HepG2 (cell line): Measurements from ENCODE around the gene MPPE1. TPM values are rescaled to one million over a fixed set of nuclear protein-coding genes. Genes with fewer than 3 reads are reported as not detected.
A peak's percentile ranks its signal among the peaks of the same experiment; 100 is the strongest.

Experiments
- CBFB ChIP-seq: sonication (generic); formaldehyde crosslinking; IDR thresholded peaks from 2 replicates; pipeline ENCODE4 v1.4.0; 2020; ENCODE audit warnings: missing genetic modification reagents
- GATAD1 ChIP-seq: IDR thresholded peaks from 2 replicates; pipeline ENCODE4 v1.6.1; 2016; ENCODE audit warnings: missing genetic modification reagents, missing compliant biosample characterization
- HNRNPH1 ChIP-seq: fragments of 200-400 bp; formaldehyde crosslinking; optimal IDR thresholded peaks from 2 replicates; pipeline ENCODE3; 2017; ENCODE audit warnings: mild to moderate bottlenecking, low read depth, low read length
- MLLT10 ChIP-seq: sonication (generic); formaldehyde crosslinking; IDR thresholded peaks from 2 replicates; pipeline ENCODE4 v1.4.0; 2020; ENCODE audit warnings: missing genetic modification reagents
- NCOA2 ChIP-seq: sonication (generic); formaldehyde crosslinking; IDR thresholded peaks from 2 replicates; pipeline ENCODE4 v1.8.0; 2022; ENCODE audit warnings: inconsistent platforms
- NONO ChIP-seq, 2 experiments: fragments of 450-650 bp in 1 of 2; sonication (generic) in 1 of 2; formaldehyde crosslinking in 1 of 2; IDR thresholded peaks in 1 of 2; conservative IDR thresholded peaks in 1 of 2; 2 replicates each; pipeline versions ENCODE4 v1.6.1 to v1.8.0; 2017 to 2022; ENCODE audit warnings: mild to moderate bottlenecking in 1 of 2, missing genetic modification reagents in 1 of 2, moderate library complexity in 1 of 2
- NR2F6 ChIP-seq, 2 experiments: IDR thresholded peaks; 2 replicates each; pipeline ENCODE4 v1.6.1; 2016; ENCODE audit warnings: antibody characterized with exemption in 1 of 2, mild to moderate bottlenecking in 1 of 2
- ONECUT2 ChIP-seq: sonication (generic); formaldehyde crosslinking; IDR thresholded peaks from 2 replicates; pipeline ENCODE4 v1.4.0; 2020; ENCODE audit warnings: missing genetic modification reagents
- RFX3 ChIP-seq: IDR thresholded peaks from 2 replicates; pipeline ENCODE4 v1.6.1; 2016; ENCODE audit warnings: missing biosample characterization, missing genetic modification reagents
- SIX4 ChIP-seq: sonication (generic); formaldehyde crosslinking; IDR thresholded peaks from 2 replicates; pipeline ENCODE4 v1.4.0; 2020; ENCODE audit warnings: missing genetic modification reagents
- ZBTB3 ChIP-seq: sonication (generic); formaldehyde crosslinking; IDR thresholded peaks from 2 replicates; pipeline ENCODE4 v1.4.0; 2020; ENCODE audit warnings: low read depth, mild to moderate bottlenecking, moderate library complexity, missing genetic modification reagents, borderline replicate concordance
- ZNF263 ChIP-seq: sonication (generic); formaldehyde crosslinking; IDR thresholded peaks from 2 replicates; pipeline ENCODE4 v1.4.0; 2020; ENCODE audit warnings: missing genetic modification reagents
- ZNF549 ChIP-seq: sonication (generic); formaldehyde crosslinking; IDR thresholded peaks from 2 replicates; pipeline ENCODE4 v1.5.0; 2020; ENCODE audit warnings: missing genetic modification reagents
- ZNF577 ChIP-seq: sonication (generic); formaldehyde crosslinking; IDR thresholded peaks from 2 replicates; pipeline ENCODE4 v1.4.0; 2020; ENCODE audit warnings: mild to moderate bottlenecking, low read depth, missing genetic modification reagents, borderline replicate concordance
- ZNF619 ChIP-seq: sonication (generic); formaldehyde crosslinking; IDR thresholded peaks from 2 replicates; pipeline ENCODE4 v1.4.0; 2020; ENCODE audit warnings: mild to moderate bottlenecking, missing genetic modification reagents
- ZNF879 ChIP-seq: sonication (generic); formaldehyde crosslinking; IDR thresholded peaks from 2 replicates; pipeline ENCODE4 v1.8.1; 2023; ENCODE audit warnings: missing genetic modification reagents
- ZSCAN29 ChIP-seq: sonication (generic); formaldehyde crosslinking; conservative IDR thresholded peaks from 2 replicates; pipeline ENCODE4 v1.4.0; 2020; ENCODE audit warnings: mild to moderate bottlenecking, missing genetic modification reagents
- polyA plus RNA-seq, 8 experiments: library from polyadenylated mRNA; depleted of rRNA in 3 of 8; stranded (reverse) in 7 of 8; unstranded in 1 of 8; fragments of >200 nt; fragmentation: Illumina TruSeq in 4 of 8; extraction: Trizol in 4 of 8; gene quantifications; 2 replicates each; pipeline versions ENCODE4 v1.2.1 to v1.2.3, GENCODE V29; 2011 to 2016; ENCODE audit warnings: low read depth in 4 of 8, missing spikeins in 1 of 8, mixed read lengths in 1 of 8; ENCODE audit not compliant: insufficient read depth in 1 of 8
- total RNA-seq, 5 experiments: library from RNA; depleted of rRNA; stranded (reverse); fragments of >200 nt; fragmentation: Illumina TruSeq; extraction: Trizol; gene quantifications; 2 replicates each; pipeline ENCODE4 v1.2.3, GENCODE V29; 2016; ENCODE audit warnings: low read depth in 1 of 5
- TF ChIP-seq, protein P1 (sequence below): sonication (generic); formaldehyde crosslinking; IDR thresholded peaks from 2 replicates; pipeline ENCODE4 v1.4.0; 2020; ENCODE audit warnings: missing genetic modification reagents
- TF ChIP-seq, protein P2 (sequence below): sonication (generic); formaldehyde crosslinking; IDR thresholded peaks from 2 replicates; pipeline ENCODE4 v1.4.0; 2020; ENCODE audit warnings: missing genetic modification reagents

MPPE1 gene
- total and polyA plus RNA-seq, 2 of the 13 experiments (the other 11 are each of a cell fraction or from before 2014, with no cell fraction given), result 9.6 to 11.9 TPM

DNA sequence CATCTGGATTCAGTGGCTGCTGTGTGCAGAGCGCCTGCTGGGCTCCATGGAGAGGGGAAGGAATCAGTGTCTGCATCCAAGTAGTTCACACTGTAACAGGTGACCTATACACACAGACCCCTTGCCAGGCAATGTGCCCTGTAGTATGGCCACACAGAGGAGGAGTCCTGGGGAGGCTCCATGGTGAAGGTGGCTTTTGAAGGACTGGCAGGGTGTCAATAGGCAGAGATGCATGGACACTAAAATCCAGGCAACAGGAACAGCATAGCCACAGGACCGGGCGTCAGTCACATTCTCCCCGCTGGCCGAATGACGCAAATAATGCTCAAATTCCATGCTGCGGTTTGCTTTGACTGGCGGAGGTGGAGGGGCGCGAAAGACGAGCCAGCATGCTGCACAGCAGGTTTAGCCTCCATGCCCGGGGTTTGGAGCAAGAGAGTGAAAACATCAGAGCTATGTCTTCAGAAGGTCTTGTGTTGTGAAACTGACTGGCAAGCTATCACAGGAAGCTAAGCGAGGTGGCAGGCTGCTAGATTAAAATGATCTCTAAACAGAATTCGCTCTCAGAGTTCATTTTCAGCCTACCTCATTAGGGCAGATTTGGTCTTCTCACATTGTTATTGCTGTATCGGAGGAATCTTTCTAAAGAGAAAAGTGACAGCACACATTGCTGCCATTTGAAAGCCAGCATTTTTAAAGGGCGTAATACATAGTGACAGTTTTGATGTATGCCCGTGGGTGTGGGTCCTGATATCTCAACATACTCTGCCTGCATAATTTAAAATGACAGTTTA lies 58.1 kb downstream of the MPPE1 start (continued):
- TF ChIP-seq ONECUT2 (no peak), GATAD1 (CRISPR knock-in tag) (peak; percentile 64), RFX3 (CRISPR knock-in tag) (no peak), MLLT10 (CRISPR knock-in tag) (no peak), HNRNPH1 (no peak), ZBTB3 (CRISPR knock-in tag) (no peak), ZNF263 (CRISPR knock-in tag) (no peak), CBFB (CRISPR knock-in tag) (peak; percentile 79; the same call in 1 of the 2 replicates), NCOA2 (CRISPR knock-in tag) (peak; percentile 25; the same call in 1 of the 2 replicates), ZNF549 (no peak), NONO (IDR thresholded peaks at IDR 0.05) (no peak), NONO (CRISPR knock-in tag; conservative IDR thresholded peaks at IDR 0.05) (no peak), ZSCAN29 (no peak), ZNF577 (CRISPR knock-in tag) (no peak), NR2F6 (IDR thresholded peaks at IDR 0.05) (no peak), NR2F6 (CRISPR knock-in tag; IDR thresholded peaks at IDR 0.05) (no peak; the same call in 1 of the 2 replicates), ZNF619 (CRISPR knock-in tag) (no peak), SIX4 (CRISPR knock-in tag) (peak; percentile 35; the same call in 1 of the 2 replicates), ZNF879 (CRISPR knock-in tag) (no peak)
- TF ChIP-seq, protein P1, sequence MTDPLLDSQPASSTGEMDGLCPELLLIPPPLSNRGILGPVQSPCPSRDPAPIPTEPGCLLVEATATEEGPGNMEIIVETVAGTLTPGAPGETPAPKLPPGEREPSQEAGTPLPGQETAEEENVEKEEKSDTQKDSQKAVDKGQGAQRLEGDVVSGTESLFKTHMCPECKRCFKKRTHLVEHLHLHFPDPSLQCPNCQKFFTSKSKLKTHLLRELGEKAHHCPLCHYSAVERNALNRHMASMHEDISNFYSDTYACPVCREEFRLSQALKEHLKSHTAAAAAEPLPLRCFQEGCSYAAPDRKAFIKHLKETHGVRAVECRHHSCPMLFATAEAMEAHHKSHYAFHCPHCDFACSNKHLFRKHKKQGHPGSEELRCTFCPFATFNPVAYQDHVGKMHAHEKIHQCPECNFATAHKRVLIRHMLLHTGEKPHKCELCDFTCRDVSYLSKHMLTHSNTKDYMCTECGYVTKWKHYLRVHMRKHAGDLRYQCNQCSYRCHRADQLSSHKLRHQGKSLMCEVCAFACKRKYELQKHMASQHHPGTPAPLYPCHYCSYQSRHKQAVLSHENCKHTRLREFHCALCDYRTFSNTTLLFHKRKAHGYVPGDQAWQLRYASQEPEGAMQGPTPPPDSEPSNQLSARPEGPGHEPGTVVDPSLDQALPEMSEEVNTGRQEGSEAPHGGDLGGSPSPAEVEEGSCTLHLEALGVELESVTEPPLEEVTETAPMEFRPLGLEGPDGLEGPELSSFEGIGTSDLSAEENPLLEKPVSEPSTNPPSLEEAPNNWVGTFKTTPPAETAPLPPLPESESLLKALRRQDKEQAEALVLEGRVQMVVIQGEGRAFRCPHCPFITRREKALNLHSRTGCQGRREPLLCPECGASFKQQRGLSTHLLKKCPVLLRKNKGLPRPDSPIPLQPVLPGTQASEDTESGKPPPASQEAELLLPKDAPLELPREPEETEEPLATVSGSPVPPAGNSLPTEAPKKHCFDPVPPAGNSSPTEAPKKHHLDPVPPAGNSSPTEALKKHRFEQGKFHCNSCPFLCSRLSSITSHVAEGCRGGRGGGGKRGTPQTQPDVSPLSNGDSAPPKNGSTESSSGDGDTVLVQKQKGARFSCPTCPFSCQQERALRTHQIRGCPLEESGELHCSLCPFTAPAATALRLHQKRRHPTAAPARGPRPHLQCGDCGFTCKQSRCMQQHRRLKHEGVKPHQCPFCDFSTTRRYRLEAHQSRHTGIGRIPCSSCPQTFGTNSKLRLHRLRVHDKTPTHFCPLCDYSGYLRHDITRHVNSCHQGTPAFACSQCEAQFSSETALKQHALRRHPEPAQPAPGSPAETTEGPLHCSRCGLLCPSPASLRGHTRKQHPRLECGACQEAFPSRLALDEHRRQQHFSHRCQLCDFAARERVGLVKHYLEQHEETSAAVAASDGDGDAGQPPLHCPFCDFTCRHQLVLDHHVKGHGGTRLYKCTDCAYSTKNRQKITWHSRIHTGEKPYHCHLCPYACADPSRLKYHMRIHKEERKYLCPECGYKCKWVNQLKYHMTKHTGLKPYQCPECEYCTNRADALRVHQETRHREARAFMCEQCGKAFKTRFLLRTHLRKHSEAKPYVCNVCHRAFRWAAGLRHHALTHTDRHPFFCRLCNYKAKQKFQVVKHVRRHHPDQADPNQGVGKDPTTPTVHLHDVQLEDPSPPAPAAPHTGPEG, result no peak
- TF ChIP-seq, protein P2, sequence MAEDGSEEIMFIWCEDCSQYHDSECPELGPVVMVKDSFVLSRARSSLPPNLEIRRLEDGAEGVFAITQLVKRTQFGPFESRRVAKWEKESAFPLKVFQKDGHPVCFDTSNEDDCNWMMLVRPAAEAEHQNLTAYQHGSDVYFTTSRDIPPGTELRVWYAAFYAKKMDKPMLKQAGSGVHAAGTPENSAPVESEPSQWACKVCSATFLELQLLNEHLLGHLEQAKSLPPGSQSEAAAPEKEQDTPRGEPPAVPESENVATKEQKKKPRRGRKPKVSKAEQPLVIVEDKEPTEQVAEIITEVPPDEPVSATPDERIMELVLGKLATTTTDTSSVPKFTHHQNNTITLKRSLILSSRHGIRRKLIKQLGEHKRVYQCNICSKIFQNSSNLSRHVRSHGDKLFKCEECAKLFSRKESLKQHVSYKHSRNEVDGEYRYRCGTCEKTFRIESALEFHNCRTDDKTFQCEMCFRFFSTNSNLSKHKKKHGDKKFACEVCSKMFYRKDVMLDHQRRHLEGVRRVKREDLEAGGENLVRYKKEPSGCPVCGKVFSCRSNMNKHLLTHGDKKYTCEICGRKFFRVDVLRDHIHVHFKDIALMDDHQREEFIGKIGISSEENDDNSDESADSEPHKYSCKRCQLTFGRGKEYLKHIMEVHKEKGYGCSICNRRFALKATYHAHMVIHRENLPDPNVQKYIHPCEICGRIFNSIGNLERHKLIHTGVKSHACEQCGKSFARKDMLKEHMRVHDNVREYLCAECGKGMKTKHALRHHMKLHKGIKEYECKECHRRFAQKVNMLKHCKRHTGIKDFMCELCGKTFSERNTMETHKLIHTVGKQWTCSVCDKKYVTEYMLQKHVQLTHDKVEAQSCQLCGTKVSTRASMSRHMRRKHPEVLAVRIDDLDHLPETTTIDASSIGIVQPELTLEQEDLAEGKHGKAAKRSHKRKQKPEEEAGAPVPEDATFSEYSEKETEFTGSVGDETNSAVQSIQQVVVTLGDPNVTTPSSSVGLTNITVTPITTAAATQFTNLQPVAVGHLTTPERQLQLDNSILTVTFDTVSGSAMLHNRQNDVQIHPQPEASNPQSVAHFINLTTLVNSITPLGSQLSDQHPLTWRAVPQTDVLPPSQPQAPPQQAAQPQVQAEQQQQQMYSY (CRISPR knock-in tag), result peak; percentile 63; the same call in 1 of the 2 replicates
